Measurements from ENCODE around the gene GOPC.

DNA sequence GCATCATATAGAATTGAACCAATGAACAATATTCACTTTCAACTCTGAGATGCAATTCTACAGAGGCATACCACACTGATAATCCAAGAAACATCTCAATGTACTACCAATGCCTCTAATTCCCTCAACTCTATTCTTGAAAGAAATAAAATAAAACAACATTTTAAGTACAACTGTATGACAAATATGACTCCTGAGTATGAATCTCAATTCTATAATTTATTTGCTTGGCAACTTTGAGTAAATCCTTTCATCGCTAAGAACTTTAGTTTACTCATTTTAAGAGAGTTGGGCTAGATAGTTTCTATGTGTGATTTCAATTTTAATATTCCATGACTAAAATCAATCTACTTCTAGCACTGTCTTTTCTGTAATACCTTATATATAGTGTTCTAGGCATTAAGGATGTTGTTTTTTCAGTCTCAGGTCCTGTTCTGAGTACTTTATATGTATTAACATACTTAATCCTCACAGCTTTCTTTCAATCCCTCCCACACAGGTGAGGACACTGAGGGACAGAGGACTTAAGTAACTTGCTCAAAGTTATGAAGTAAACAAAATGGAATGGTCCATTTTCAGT lies 33.4 kb downstream of the GOPC start:
- no peak for TF ChIP-seq POLR2A (IDR thresholded peaks at IDR 0.05)
- TF ChIP-seq, protein P1, sequence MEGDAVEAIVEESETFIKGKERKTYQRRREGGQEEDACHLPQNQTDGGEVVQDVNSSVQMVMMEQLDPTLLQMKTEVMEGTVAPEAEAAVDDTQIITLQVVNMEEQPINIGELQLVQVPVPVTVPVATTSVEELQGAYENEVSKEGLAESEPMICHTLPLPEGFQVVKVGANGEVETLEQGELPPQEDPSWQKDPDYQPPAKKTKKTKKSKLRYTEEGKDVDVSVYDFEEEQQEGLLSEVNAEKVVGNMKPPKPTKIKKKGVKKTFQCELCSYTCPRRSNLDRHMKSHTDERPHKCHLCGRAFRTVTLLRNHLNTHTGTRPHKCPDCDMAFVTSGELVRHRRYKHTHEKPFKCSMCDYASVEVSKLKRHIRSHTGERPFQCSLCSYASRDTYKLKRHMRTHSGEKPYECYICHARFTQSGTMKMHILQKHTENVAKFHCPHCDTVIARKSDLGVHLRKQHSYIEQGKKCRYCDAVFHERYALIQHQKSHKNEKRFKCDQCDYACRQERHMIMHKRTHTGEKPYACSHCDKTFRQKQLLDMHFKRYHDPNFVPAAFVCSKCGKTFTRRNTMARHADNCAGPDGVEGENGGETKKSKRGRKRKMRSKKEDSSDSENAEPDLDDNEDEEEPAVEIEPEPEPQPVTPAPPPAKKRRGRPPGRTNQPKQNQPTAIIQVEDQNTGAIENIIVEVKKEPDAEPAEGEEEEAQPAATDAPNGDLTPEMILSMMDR (IDR thresholded peaks at IDR 0.05): no peak
- no peak for TF ChIP-seq EP300 (IDR thresholded peaks at IDR 0.05)
